ENCODE results near the gene PRIMA1. TPM values are rescaled to one million over a fixed set of nuclear protein-coding genes. Genes with fewer than 3 reads are reported as not detected.

The PRIMA1 gene
- polyA plus RNA-seq, 1 of the 3 experiments (the other 2 are of a cell fraction), result 0.18 TPM

DNA sequence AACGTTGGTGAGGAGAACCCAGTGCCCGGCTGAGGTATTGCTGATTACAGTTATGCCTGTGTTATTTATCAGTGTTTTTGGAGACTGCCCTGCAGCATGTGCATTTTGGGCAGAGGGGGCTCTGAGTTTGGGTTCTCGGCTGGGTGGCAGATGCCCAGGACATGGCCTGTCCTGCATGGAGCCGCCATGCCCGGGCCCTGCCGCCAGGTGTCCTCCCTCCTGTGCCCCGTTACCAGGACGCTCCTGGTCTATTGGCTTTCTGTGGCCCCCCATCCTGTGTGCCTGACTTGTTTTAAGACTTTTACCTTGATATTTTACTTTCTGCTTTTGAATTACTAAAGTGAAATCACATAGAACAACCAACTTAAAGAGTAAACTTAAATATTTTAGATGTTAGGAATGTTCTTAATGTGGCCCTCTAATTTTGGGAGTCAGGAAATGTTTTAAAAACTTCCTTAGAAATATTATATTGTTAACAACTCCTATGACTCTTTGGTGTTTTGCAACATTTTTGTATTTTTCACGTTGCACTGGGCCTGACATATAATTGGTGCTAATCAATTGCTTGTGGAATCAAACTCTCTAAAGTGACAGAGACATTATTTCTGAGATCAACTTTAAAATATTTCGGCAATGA, 51.8 kb downstream of the PRIMA1 start:
- POLR2A ChIA-PET, result no interaction called here
- Histone ChIP-seq H3K79me2 (ENCODE audit: insufficient read depth) (no peaks in the 10 kb centered on the region), H3K9ac (no peak overlapping the region), H3K9me2 (no peaks in the 10 kb centered on the region), H2AFZ (ENCODE audit: low read depth) (no peak overlapping the region), H3K9me3 (no peaks in the 10 kb centered on the region), H3K4me3 (ENCODE audit: low read depth in 2 of 2, low read length in 1 of 2) (no peak overlapping the region), H3K4me1 (ENCODE audit: control insufficient read depth in 1 of 2, insufficient read depth in 2 of 2, low read depth in 1 of 2, low read length in 1 of 2) (peaks cover 0 to 39% of the 10 kb centered on the region in 2 experiments; a peak in 2 of 4 replicates), H3K4me2 (no peak overlapping the region), H3K27ac (ENCODE audit: low read depth in 2 of 2, low read length in 1 of 2) (no peak overlapping the region), H3K27me3 (ENCODE audit: insufficient read depth) (no peaks in the 10 kb centered on the region), H3F3A (replicated peaks; ENCODE audit: insufficient read depth) (no peaks in the 10 kb centered on the region), H3K36me3 (replicated peaks in 1 of 2; ENCODE audit: control insufficient read depth in 1 of 2, insufficient read depth in 2 of 2, low read length in 1 of 2) (no peaks in the 10 kb centered on the region), H4K20me1 (ENCODE audit: insufficient read depth) (no peaks in the 10 kb centered on the region)
- TF ChIP-seq, protein P1, sequence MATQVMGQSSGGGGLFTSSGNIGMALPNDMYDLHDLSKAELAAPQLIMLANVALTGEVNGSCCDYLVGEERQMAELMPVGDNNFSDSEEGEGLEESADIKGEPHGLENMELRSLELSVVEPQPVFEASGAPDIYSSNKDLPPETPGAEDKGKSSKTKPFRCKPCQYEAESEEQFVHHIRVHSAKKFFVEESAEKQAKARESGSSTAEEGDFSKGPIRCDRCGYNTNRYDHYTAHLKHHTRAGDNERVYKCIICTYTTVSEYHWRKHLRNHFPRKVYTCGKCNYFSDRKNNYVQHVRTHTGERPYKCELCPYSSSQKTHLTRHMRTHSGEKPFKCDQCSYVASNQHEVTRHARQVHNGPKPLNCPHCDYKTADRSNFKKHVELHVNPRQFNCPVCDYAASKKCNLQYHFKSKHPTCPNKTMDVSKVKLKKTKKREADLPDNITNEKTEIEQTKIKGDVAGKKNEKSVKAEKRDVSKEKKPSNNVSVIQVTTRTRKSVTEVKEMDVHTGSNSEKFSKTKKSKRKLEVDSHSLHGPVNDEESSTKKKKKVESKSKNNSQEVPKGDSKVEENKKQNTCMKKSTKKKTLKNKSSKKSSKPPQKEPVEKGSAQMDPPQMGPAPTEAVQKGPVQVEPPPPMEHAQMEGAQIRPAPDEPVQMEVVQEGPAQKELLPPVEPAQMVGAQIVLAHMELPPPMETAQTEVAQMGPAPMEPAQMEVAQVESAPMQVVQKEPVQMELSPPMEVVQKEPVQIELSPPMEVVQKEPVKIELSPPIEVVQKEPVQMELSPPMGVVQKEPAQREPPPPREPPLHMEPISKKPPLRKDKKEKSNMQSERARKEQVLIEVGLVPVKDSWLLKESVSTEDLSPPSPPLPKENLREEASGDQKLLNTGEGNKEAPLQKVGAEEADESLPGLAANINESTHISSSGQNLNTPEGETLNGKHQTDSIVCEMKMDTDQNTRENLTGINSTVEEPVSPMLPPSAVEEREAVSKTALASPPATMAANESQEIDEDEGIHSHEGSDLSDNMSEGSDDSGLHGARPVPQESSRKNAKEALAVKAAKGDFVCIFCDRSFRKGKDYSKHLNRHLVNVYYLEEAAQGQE (IDR thresholded peaks at IDR 0.05; ENCODE audit: low read depth, low read length), result no peak
- TF ChIP-seq, protein P2, sequence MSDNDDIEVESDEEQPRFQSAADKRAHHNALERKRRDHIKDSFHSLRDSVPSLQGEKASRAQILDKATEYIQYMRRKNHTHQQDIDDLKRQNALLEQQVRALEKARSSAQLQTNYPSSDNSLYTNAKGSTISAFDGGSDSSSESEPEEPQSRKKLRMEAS (IDR thresholded peaks at IDR 0.05; ENCODE audit: low read depth), result no peak
- TF ChIP-seq, protein P3, sequence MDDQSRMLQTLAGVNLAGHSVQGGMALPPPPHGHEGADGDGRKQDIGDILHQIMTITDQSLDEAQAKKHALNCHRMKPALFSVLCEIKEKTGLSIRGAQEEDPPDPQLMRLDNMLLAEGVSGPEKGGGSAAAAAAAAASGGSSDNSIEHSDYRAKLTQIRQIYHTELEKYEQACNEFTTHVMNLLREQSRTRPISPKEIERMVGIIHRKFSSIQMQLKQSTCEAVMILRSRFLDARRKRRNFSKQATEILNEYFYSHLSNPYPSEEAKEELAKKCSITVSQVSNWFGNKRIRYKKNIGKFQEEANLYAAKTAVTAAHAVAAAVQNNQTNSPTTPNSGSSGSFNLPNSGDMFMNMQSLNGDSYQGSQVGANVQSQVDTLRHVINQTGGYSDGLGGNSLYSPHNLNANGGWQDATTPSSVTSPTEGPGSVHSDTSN (IDR thresholded peaks at IDR 0.05), result no peak
- TF ChIP-seq TAF1 (IDR thresholded peaks at IDR 0.05; ENCODE audit: borderline replicate concordance, low read depth, low read length), result no peak
- TF ChIP-seq MEF2A (IDR thresholded peaks at IDR 0.05; ENCODE audit: borderline replicate concordance, low read depth), result no peak
- TF ChIP-seq SMC3 (IDR thresholded peaks at IDR 0.05; ENCODE audit: low read depth, low read length), result no peak; the same call in 1 of the 2 replicates
- TF ChIP-seq RCOR1 (IDR thresholded peaks at IDR 0.05; ENCODE audit: low read length), result no peak
- TF ChIP-seq GABPA (IDR thresholded peaks at IDR 0.05; ENCODE audit: low read depth), result no peak
- no peak for TF ChIP-seq MXI1 (IDR thresholded peaks at IDR 0.05; ENCODE audit: low read depth, low read length)
- no peak for TF ChIP-seq RXRA (IDR thresholded peaks at IDR 0.05; ENCODE audit: borderline replicate concordance, low read depth)
- no peak for TF ChIP-seq TEAD4 (IDR thresholded peaks at IDR 0.05; ENCODE audit: borderline replicate concordance, insufficient read depth)
- no peak for TF ChIP-seq RAD21 (IDR thresholded peaks at IDR 0.05; ENCODE audit: low read length)
- TF ChIP-seq NRF1 (IDR thresholded peaks at IDR 0.05; ENCODE audit: low read depth, low read length), result no peak
- TF ChIP-seq CHD2 (IDR thresholded peaks at IDR 0.05; ENCODE audit: low read length, partially characterized antibody), result no peak
- no peak for TF ChIP-seq POLR2AphosphoS5 (IDR thresholded peaks at IDR 0.05; ENCODE audit: low read depth, low read length)
- no peak for TF ChIP-seq USF1 (IDR thresholded peaks at IDR 0.05; ENCODE audit: borderline replicate concordance, low read depth)
- 42% methylated on average over 10 of the region's 10 CpGs for WGBS (ENCODE audit: low lambda C conversion rate)
- CTCF ChIA-PET, result interaction anchor here (0.6 to 1.9 kb wide), 2 partner anchors 81 to 168 kb away, joined by 4 to 5 read pairs; no protein-coding TSS in a partner anchor
- DNase-seq, result no peak

Measured in SK-N-SH (cell line).